SJSA1 (cell line): ENCODE data around the gene PLA2G4C. TPM values are rescaled to one million over a fixed set of nuclear protein-coding genes. Genes with fewer than 3 reads are reported as not detected.

Experiments
- DNase-seq, 2 experiments: peaks; one replicate each; pipeline ENCODE4 v3.0.0-alpha.2; 2015 to 2020; ENCODE audit warnings: low spot score in 2 of 2, low read depth in 1 of 2
- H3K27ac ChIP-seq: fragments of 250-450 bp; sonication (Bioruptor Pico); 2 replicates; pipeline ENCODE4 v1.5.1; 2020; ENCODE audit warnings: mild to moderate bottlenecking, moderate library complexity
- H3K27me3 ChIP-seq: fragments of 250-450 bp; sonication (Bioruptor Pico); replicated peaks from 2 replicates; pipeline ENCODE4 v1.5.1; 2020; ENCODE audit warnings: mild to moderate bottlenecking, moderate library complexity
- H3K36me3 ChIP-seq: fragments of 250-450 bp; sonication (Bioruptor Pico); 2 replicates; pipeline ENCODE4 v1.5.1; 2020; ENCODE audit warnings: mild to moderate bottlenecking
- H3K4me1 ChIP-seq: fragments of 250-450 bp; sonication (Bioruptor Pico); replicated peaks from 2 replicates; pipeline ENCODE4 v1.6.1; 2021; ENCODE audit warnings: mild to moderate bottlenecking
- H3K4me3 ChIP-seq: fragments of 250-450 bp; sonication (Bioruptor Pico); 2 replicates; pipeline ENCODE4 v1.5.1; 2020; ENCODE audit warnings: mild to moderate bottlenecking
- H3K9me3 ChIP-seq: fragments of 250-450 bp; sonication (Bioruptor Pico); replicated peaks from 2 replicates; pipeline ENCODE4 v1.5.1; 2020; ENCODE audit warnings: mild to moderate bottlenecking
- total RNA-seq: library from RNA; depleted of rRNA; stranded (reverse); fragments of >200 nt; shearing (Covaris generic); gene quantifications from 2 replicates; pipeline ENCODE4 v1.2.3, GENCODE V29; 2014; rRNA removed

The PLA2G4C gene, protein sequence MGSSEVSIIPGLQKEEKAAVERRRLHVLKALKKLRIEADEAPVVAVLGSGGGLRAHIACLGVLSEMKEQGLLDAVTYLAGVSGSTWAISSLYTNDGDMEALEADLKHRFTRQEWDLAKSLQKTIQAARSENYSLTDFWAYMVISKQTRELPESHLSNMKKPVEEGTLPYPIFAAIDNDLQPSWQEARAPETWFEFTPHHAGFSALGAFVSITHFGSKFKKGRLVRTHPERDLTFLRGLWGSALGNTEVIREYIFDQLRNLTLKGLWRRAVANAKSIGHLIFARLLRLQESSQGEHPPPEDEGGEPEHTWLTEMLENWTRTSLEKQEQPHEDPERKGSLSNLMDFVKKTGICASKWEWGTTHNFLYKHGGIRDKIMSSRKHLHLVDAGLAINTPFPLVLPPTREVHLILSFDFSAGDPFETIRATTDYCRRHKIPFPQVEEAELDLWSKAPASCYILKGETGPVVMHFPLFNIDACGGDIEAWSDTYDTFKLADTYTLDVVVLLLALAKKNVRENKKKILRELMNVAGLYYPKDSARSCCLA
- total RNA-seq = 3.4 and 7.9 TPM in 2 replicates

DNA sequence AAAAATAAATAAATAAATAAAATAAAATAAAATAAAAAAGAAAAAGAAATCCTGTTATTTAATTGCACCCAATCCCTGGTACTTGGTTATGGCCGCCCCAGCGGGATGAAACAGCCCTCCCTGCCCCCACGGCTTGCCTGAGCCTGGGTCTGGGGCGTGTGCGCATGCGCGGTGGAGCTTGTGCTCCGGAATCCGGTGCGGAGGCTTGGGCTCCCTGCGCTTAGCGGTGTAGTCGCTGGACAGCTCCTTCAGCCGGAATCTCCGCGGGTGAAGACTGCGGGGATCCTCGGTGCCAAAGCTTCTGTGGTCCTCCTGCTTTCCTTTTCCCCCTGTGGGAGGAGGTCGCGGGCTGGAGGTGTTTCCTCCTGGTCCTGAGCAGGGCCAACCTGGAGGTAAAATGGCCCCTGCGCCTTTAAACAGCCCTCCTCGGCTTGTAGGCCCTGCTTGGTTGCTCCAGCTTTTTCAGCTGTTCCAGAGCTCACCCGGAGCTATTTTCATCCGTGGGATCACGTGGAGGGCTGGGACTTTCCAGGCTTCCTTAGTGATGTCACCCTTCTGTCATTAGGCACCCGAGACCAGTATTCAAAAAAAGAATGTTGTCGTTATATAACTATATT lies at the start of gene PLA2G4C:
TSS of gene PLA2G4C (minus strand) at position 468 of the 617 bp plus-strand sequence. CDS start 4,288 bp downstream, outside the sequence.
- peaks cover 27% of the 10 kb centered on the region for H3K4me1 ChIP-seq
- H3K4me3 ChIP-seq = peak within 1 kb of the TSS; percentile 42
- DNase-seq = peak; percentile 90 to 91
- H3K27me3 ChIP-seq = no peaks in the 10 kb centered on the region
- 0 out of 2 replicates have a peak, but pooled peaks cover 4% of the 10 kb centered on the region for H3K36me3 ChIP-seq
- H3K27ac ChIP-seq = peak within 1 kb of the TSS; percentile 86
- no peaks in the 10 kb centered on the region for H3K9me3 ChIP-seq

DNA sequence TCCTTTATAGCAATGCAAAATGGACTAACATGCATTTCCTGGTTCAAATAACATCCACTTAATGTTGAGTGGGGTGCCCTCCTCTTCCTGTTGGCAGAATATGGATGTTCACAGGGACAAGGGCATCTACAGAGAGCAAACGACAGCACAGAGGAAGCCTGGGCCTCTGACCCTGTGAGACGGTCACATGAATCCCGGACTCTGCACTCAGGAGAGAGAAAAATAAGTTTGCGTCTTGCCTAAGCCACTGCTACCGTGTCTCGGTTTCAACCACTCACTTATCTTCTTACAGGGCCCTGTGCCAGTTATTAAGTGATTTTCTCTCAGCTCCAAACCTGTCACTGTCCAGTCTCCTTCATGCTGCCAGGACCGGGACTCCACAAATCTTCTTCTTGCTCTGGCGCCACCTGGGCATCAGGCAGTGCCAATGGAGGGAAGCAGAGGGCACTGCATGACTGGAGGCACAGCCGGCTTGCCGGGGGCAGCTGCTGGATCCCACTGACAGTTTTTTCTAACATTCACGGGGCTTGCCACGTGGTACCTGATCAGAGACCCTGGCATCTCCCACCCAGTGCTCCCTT lies 47.7 kb upstream of the PLA2G4C start:
- H3K4me1 ChIP-seq = no peaks in the 10 kb centered on the region
- H3K27me3 ChIP-seq = no peaks in the 10 kb centered on the region
- no peak for DNase-seq
- H3K27ac ChIP-seq = no peak overlapping the region
- H3K4me3 ChIP-seq = no peak overlapping the region
- peaks cover 54% of the 10 kb centered on the region for H3K36me3 ChIP-seq
- H3K9me3 ChIP-seq = no peaks in the 10 kb centered on the region

DNA sequence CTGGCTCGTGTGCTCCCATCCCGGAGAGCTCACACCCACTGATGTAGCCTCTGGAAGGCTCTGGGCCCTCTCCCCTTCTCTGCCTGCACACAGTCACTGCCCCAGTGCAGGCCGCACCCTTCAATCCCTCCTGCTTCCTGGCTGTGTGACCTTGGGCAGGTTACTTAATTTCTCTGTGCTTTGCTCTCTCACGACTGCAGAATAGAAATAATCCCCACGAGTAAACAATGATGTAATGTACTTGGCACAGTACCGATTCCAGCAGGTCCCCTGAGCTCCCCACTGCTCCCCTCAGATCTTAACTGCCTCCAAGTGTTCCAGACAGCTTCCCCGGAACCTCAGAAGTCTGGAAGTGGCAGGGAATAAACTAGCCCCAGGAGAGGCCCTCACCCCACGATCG lies 43.4 kb upstream of the PLA2G4C start:
- no peak overlapping the region for H3K27ac ChIP-seq

DNA sequence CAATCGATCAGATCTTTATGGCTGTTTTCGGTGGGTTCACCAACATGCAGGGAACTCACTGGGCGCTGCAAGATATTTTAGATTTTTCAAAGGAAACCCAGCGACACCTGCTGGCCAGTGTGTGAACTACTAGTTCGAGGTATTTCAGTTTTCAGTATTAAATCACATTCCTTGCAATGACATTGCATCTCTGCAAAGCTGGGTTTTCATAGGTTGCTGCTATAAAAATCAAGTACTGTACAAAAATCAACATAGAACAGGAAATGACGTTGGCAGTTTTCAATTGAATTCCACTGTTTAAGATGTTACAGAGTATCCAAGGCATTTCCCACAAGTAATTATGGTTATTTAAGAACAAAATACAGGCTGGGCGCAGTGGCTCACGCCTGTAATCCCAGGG lies 41.9 kb upstream of the PLA2G4C start:
- Histone ChIP-seq H3K27ac (peak overlapping the region; percentile 67), H3K4me3 (no peak overlapping the region), H3K9me3 (no peaks in the 10 kb centered on the region), H3K36me3 (peaks cover 59% of the 10 kb centered on the region), H3K27me3 (no peaks in the 10 kb centered on the region), H3K4me1 (no peaks in the 10 kb centered on the region)
- DNase-seq = peak; percentile 59 to 72

More for the DNA sequence above, 43.4 kb upstream of the PLA2G4C start:
- Histone ChIP-seq H3K9me3 (no peaks in the 10 kb centered on the region), H3K4me1 (no peaks in the 10 kb centered on the region), H3K36me3 (peaks cover 58% of the 10 kb centered on the region), H3K27me3 (no peaks in the 10 kb centered on the region), H3K4me3 (no peak overlapping the region)
- no peak for DNase-seq

DNA sequence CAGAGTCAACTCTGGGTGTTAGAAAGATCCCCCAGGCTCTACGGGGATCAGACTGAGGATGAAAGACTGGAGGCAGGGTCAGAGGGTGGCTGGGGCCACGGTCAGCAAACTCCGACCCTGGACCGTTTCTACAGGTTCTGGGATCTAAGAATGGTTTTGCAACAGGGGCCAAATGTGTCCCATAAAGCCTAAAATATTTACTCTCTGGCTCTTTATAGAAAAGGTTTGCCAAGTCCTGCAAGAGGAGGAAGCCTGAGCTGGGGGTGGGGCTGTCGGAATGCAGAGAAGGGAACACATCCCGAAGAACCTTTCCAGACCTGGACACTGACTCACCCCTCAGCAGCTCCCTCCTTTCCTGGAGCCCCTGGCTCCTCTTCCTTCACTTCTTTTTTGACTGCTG lies 38.8 kb upstream of the PLA2G4C start:
- Histone ChIP-seq H3K4me1 (no peaks in the 10 kb centered on the region), H3K27me3 (no peaks in the 10 kb centered on the region), H3K4me3 (no peak overlapping the region), H3K9me3 (no peaks in the 10 kb centered on the region), H3K27ac (no peak overlapping the region), H3K36me3 (peaks cover 58% of the 10 kb centered on the region)
- no peak for DNase-seq

DNA sequence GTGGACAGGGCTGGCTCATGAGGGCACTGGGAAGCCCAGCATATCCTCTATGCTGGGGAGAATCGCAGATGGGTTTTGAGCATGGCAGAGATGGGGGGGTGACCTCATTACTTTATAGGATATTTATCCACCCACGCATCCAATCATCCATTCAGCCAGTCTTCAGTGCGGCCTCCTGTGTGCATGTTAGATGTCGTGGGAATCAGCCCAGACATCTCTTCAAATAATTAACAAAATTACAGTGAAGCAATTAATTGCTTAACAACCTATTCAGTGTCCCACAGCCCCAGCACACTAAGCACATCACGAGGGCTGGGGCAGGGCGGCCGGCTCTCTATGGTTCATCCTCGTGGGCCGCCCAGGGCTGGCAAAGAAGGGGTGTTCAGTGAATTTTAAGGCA lies 38.0 kb upstream of the PLA2G4C start:
- Histone ChIP-seq H3K27me3 (no peaks in the 10 kb centered on the region), H3K27ac (no peak overlapping the region), H3K9me3 (no peaks in the 10 kb centered on the region), H3K4me3 (no peak overlapping the region), H3K4me1 (no peaks in the 10 kb centered on the region), H3K36me3 (peaks cover 64% of the 10 kb centered on the region)
- DNase-seq = no peak

DNA sequence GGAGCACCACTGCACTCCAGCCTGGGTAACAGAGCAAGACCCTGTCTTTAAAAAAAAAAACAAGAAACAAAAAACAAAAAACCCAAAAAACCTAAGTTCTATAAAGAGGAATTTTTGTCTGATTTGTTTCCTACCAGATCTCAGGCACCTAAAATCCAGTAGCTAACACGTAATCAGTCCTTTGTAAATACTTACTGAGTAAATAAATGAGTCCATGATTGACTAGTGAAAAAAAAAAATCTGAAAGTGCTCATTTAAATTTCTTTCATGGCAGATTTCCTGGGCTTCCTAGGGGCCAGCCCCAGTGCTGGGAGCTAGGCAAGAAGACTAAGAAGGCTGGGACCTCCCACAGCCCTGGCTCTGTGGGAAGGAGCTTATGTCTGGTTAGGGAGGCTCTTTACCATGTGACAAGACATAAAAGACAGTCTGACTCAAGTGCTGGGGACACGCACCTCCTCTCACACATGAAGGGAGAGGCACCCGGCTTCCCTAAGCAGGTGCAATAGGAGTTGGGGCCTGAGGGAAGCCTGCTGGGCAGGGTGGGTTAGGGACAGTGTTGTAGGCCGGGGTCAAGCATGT lies 37.1 kb upstream of the PLA2G4C start:
- no peak overlapping the region for H3K4me3 ChIP-seq
- H3K4me1 ChIP-seq = no peaks in the 10 kb centered on the region
- DNase-seq = no peak
- peaks cover 70% of the 10 kb centered on the region for H3K36me3 ChIP-seq
- no peak overlapping the region for H3K27ac ChIP-seq
- H3K9me3 ChIP-seq = no peaks in the 10 kb centered on the region
- no peaks in the 10 kb centered on the region for H3K27me3 ChIP-seq

DNA sequence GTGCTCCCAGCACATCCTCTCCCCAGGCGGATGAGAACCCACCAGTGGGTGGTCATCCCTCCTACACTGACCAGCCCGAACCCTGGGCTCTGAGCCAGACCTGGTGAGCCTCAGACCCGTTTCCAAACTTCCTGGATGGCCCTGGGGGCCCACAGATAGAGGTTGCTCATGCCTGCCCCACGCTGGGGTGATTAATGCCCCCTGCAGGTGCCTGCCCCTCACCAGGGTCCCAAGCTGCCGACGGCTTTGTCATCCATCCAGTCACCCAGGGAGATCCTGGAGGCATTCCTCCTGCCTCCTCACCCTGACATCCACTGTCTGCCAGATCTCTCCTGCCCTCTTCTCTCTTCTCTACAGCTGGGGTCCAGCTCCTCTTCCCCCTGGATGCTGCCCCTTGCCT lies 28.4 kb upstream of the PLA2G4C start:
- H3K9me3 ChIP-seq = no peaks in the 10 kb centered on the region
- H3K4me1 ChIP-seq = no peaks in the 10 kb centered on the region
- peaks cover 45% of the 10 kb centered on the region for H3K36me3 ChIP-seq
- DNase-seq = no peak
- no peaks in the 10 kb centered on the region for H3K27me3 ChIP-seq
- no peak overlapping the region for H3K4me3 ChIP-seq
- no peak overlapping the region for H3K27ac ChIP-seq

DNA sequence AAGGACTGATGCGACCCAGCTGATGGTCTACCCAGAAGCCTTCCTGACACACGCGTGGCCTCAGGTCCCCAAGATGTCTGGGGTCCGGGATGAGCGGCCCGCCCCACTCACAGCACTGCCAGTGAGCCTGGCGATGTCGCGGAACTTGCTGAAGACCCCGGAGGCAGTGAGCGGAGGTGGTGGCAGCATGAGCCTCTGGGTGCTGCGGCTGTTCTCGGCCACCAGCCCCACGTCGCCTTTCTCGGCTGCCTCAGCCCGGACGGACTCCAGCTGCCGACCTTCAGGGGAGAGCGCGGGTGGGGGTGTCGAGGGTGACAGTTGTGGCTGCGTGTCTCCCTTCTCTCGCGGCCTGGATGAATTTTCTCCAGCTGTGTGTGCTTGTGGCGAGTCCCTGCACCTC lies 26.8 kb upstream of the PLA2G4C start:
- Histone ChIP-seq H3K9me3 (no peaks in the 10 kb centered on the region), H3K4me3 (no peak overlapping the region), H3K36me3 (peaks cover 34% of the 10 kb centered on the region), H3K27me3 (no peaks in the 10 kb centered on the region), H3K4me1 (no peaks in the 10 kb centered on the region), H3K27ac (no peak overlapping the region)
- DNase-seq = no peak

DNA sequence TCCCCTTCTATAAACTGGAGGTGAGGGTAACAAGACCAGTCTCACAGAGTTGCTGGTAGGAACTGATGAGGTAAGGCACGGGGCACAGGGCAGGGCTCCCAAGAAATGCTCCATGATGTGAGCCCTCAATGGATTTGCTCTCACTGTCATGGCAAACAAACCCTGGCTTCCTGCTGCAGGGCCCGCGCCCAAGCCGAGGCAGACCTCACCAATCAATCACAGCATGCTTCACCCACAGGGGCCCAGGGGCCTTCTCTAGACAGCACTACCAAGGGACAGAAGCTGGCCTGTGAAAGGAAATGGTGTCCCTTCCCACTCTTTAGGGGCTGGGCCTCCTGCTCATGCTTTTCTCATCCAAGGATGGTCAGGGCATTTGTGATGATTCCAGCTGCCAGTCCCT lies 25.9 kb upstream of the PLA2G4C start:
- no peak overlapping the region for H3K27ac ChIP-seq
- no peaks in the 10 kb centered on the region for H3K27me3 ChIP-seq
- H3K4me3 ChIP-seq = no peak overlapping the region
- H3K9me3 ChIP-seq = no peaks in the 10 kb centered on the region
- no peak for DNase-seq
- no peaks in the 10 kb centered on the region for H3K4me1 ChIP-seq
- H3K36me3 ChIP-seq = peaks cover 40% of the 10 kb centered on the region

DNA sequence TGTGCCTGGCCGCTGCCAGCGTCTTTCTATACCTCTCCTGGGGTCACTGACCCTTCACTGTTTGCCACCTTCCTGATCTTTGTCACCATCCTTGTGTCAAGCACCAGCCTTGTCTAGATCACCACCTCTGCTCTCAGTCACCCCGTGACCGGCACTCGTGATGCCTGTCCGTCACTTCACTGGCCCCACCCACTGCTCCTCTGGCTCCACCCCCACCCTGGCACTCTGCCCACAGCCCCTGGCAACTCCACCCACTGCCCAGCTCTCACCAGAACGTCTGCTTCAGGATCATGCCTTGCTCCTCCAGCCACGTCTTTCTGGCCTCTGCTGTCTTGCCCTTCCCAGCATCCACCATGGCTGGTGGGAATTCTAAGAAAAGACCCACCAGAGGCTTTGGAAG lies 24.8 kb upstream of the PLA2G4C start:
- Histone ChIP-seq H3K9me3 (no peaks in the 10 kb centered on the region), H3K4me1 (no peaks in the 10 kb centered on the region), H3K4me3 (no peak overlapping the region), H3K27ac (no peak overlapping the region), H3K27me3 (no peaks in the 10 kb centered on the region), H3K36me3 (peaks cover 48% of the 10 kb centered on the region)
- DNase-seq = no peak

DNA sequence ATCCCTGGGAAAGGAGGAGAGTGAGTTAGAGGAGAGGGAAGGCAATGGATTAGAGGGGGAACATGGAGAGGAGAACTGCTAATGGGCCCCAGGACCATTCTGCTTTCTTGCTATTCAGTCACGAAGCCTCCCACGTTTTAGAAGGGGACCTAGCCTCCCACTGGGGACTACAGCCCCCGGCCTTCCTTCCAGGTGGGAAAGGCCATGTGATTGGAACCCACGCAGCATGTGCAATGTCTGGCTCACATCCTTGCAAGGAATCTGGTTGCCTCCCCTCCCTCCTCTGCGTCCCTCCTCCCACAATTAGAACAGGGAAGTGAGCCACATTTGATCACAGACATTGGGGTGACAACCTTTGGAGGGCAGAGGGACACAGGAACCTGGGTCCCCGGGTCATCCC lies 22.5 kb upstream of the PLA2G4C start:
- Histone ChIP-seq H3K4me3 (no peak overlapping the region), H3K9me3 (no peaks in the 10 kb centered on the region), H3K4me1 (no peaks in the 10 kb centered on the region), H3K27me3 (no peaks in the 10 kb centered on the region), H3K27ac (no peak overlapping the region), H3K36me3 (peaks cover 58% of the 10 kb centered on the region)
- no peak for DNase-seq

DNA sequence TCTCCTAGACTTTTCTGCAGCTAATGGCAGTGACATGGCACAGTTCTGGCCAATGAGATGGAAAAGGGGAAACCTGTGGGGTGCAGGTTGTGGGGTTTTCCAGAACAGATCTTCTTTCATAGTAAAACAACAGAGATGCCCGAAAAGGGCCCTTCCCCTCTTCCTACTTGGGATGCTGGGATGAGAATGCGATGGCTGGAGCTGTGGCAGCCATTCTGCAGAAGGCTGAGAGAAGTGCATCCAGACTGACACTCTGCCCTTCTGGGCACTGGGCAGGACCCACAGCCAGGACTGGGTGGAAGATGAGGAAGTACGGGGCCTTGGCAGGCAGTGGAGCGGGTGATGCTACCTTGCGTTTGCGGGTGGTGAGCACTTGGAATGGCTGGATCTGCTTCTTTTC lies 16.9 kb upstream of the PLA2G4C start:
- peaks cover 64% of the 10 kb centered on the region for H3K36me3 ChIP-seq

More for the DNA sequence above, 16.9 kb upstream of the PLA2G4C start:
- Histone ChIP-seq H3K27ac (no peak overlapping the region), H3K9me3 (no peaks in the 10 kb centered on the region), H3K4me1 (peaks cover 20% of the 10 kb centered on the region), H3K4me3 (no peak overlapping the region), H3K27me3 (no peaks in the 10 kb centered on the region)
- no peak for DNase-seq
